SIG-M5 treated with dmso at 0.1 percent for 504 hours (cell line): ENCODE results near the gene CSAG2.
"Not testable (repeated sequence)": the region's sequence is repeated elsewhere in the genome, so short reads cannot be mapped to it uniquely, and the experiment has no call there.

Experiments
- DNase-seq: peaks from one replicate; lab custom pipeline; 2025; ENCODE audit not compliant: unreplicated experiment; lab: John Stamatoyannopoulos, UW

CSAG2 gene

GRCh38 chrX:152709173-152709572 is at the start of gene CSAG2:
TSS of gene CSAG2 (minus strand) at chrX:152709273. CDS start at chrX:152709112, 161 bp downstream.
- DNase-seq, result not testable (repeated sequence)

- DNase-seq, result not testable (repeated sequence)
Measured at GRCh38 chrX:152754871-152755270, 45.8 kb upstream of the CSAG2 start.

- DNase-seq, result not testable (repeated sequence)
Measured at GRCh38 chrX:152753686-152754650, 44.9 kb upstream of the CSAG2 start, which contains the start of gene MAGEA2. TSS of gene MAGEA2 (minus strand) at chrX:152753842. CDS start at chrX:152751363, 2,479 bp downstream.

GRCh38 chrX:152738560-152738959 is 29.5 kb upstream of the CSAG2 start:
- no peak for DNase-seq

DNA sequence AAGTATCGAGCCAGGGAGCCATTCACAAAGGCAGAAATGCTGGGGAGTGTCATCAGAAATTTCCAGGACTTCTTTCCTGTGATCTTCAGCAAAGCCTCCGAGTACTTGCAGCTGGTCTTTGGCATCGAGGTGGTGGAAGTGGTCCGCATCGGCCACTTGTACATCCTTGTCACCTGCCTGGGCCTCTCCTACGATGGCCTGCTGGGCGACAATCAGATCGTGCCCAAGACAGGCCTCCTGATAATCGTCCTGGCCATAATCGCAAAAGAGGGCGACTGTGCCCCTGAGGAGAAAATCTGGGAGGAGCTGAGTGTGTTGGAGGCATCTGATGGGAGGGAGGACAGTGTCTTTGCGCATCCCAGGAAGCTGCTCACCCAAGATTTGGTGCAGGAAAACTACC is 27.5 kb upstream of the CSAG2 start:
- DNase-seq, result not testable (repeated sequence)

DNA sequence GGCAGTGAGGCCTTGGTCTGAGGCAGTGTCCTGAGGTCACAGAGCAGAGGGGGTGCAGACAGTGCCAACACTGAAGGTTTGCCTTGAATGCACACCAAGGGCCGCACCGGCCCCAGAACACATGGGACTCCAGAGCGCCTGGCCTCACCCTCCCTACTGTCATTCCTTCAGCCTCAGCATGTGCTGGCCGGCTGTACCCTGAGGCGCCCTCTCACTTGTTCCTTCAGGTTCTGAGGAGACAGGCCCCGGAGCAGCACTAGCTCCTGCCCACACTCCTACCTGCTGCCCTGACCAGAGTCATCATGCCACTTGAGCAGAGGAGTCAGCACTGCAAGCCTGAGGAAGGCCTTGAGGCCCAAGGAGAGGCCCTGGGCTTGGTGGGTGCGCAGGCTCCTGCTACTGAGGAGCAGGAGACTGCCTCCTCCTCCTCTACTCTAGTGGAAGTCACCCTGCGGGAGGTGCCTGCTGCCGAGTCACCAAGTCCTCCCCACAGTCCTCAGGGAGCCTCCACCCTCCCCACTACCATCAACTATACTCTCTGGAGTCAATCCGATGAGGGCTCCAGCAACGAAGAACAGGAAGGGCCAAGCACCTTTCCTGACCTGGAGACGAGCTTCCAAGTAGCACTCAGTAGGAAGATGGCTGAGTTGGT is 26.9 kb upstream of the CSAG2 start:
- DNase-seq, result no peak

GRCh38 chrX:152735101-152735500 is 26.0 kb upstream of the CSAG2 start:
- no peak for DNase-seq

GRCh38 chrX:152734143-152734858 is 25.2 kb upstream of the CSAG2 start:
- not testable (repeated sequence) for DNase-seq

DNA sequence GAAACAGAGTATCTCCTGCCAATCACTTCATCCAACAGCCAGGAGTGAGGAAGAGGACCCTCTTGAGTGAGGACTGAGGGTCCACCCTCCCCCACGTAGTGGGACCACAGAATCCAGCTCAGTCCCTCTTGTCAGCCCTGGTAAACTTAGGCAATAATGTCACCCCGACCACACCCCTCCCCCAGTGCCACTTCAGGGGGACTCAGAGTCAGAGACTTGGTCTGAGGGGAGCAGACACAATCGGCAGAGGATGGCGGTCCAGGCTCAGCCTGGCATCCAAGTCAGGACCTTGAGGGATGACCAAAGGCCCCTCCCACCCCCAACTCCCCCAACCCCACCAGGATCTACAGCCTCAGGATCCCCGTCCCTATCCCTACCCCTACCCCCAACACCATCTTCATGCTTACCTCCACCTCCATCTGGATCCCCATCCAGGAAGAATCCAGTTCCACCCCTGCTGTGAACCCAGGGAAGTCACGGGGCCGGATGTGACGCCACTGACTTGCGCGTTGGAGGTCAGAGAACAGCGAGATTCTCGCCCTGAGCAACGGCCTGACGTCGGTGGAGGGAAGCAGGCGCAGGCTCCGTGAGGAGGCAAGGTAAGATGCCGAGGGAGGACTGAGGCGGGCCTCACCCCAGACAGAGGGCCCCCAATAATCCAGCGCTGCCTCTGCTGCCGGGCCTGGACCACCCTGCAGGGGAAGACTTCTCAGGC is 24.3 kb upstream of the CSAG2 start, which contains the start of the genes CSAG1 and MAGEA12:
TSS of gene CSAG1 (minus strand) at position 461 of the 715 bp plus-strand sequence. CDS start 1,261 bp downstream, outside the sequence.
TSS of gene MAGEA12 (plus strand) at position 497 of the 715 bp plus-strand sequence. CDS start 2,405 bp downstream, outside the sequence.
- DNase-seq, result no peak

- DNase-seq, result no peak
Measured at GRCh38 chrX:152725409-152725808, 16.3 kb upstream of the CSAG2 start.

DNA sequence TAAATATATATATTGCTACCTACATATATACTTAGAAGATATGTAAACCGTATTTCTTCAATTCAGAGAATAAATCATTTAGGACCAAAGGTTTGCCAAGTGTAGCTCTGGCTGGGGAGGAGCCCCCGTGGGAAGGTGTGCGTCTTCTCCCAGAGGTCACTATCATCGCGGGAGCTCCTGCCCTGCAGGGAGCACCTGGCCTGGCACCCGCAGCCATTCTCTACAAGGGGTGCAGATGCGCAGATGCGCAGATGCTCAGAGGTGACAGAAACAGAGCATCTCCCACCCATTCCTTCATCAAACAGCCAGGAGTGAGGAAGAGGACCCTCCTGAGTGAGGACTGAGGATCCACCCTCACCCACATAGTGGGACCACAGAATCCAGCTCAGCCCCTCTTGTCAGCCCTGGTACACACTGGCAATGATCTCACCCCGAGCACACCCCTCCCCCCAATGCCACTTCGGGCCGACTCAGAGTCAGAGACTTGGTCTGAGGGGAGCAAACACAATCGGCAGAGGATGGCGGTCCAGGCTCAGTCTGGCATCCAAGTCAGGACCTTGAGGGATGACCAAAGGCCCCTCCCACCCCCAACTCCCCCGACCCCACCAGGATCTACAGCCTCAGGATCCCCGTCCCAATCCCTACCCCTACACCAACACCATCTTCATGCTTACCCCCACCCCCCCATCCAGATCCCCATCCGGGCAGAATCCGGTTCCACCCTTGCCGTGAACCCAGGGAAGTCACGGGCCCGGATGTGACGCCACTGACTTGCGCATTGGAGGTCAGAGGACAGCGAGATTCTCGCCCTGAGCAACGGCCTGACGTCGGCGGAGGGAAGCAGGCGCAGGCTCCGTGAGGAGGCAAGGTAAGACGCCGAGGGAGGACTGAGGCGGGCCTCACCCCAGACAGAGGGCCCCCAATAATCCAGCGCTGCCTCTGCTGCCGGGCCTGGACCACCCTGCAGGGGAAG is 5.0 kb upstream of the CSAG2 start, which contains the start of gene MAGEA2B:
TSS of gene MAGEA2B (plus strand) at position 814 of the 973 bp plus-strand sequence. CDS start 2,479 bp downstream, outside the sequence.
- DNase-seq, result not testable (repeated sequence)

DNA sequence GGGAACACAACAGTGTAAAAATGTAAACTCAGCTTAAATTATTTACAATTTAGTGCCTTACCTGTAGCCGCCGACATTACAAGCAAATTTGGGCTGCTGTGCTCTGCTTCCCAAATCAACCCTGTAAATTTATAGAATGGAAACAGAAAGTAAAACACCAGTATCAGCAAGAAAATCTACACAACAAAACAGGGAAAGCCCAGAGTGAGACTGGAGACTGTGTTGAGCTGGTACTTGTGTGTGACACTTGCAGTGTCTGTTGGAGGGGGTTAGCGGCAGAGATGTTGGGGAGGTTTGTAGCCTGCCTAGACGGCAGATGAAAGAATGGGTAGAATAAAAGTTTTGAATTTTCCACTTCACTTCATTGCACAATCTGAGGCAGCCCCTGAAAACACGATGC is 4.1 kb upstream of the CSAG2 start:
- not testable (repeated sequence) for DNase-seq

DNA sequence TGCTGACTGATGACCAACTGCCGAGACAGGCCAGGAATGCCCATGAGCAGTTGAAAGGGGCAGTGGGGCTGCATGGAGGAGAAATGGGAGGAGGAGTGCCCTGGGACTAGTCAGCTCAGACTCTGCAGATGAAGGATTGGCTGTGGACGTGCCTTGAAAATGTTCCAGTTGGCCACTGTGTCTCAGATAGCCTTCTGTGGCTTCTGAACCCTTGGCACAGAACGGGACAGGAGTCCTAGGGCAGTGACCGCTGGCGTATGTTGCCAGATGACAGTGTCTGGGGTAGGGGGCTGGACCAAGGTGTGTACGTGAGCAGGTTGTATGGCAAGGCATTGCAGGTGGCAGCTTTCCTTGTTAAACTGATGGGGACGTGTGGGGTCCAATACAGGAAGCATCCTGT is 2.6 kb downstream of the CSAG2 start:
- DNase-seq, result not testable (repeated sequence)

DNA sequence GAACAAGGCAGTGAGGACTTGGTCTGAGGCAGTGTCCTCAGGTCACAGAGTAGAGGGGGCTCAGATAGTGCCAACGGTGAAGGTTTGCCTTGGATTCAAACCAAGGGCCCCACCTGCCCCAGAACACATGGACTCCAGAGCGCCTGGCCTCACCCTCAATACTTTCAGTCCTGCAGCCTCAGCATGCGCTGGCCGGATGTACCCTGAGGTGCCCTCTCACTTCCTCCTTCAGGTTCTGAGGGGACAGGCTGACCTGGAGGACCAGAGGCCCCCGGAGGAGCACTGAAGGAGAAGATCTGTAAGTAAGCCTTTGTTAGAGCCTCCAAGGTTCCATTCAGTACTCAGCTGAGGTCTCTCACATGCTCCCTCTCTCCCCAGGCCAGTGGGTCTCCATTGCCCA is 8.7 kb downstream of the CSAG2 start:
- not testable (repeated sequence) for DNase-seq

- DNase-seq, result not testable (repeated sequence)
Measured at GRCh38 chrX:152697952-152698931, 10.8 kb downstream of the CSAG2 start, which contains the start of gene MAGEA3. TSS of gene MAGEA3 (plus strand) at chrX:152698794. CDS start at chrX:152700833, 2,039 bp downstream.

DNA sequence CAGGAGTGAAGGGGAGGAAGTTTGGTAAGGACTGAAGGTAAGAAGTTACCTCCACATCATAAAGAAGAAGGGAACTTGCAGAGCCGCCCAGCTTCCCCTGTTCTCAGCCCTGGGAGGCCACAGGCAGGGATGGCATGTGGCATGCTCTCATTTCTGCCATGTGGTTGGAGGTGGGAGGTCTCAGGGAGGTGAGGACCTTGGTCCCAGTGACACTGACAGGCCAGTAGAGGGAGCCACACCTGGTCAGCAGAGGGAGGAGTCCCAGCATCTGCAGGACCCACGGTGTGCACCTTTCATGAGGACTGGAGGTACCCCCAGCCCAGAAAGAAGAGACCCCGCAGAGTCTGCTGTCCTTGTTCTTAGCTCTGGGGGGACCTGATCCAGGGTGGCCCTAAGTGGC is 28.1 kb downstream of the CSAG2 start:
- not testable (repeated sequence) for DNase-seq

DNA sequence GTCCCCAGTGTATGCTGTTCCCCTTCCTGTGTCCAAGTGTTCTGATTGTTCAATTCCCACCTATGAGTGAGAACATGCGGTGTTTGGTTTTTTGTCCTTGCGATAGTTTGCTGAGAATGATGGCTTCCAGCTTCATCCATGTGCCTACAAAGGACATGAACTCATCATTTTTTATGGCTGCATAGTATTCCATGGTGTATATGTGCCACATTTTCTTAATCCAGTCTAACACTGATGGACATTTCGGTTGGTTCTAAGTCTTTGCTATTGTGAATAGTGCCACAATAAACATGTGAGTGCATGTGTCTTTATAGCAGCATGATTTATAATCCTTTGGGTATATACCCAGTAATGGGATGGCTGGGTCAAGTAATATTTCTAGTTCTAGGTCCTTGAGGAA is 34.4 kb downstream of the CSAG2 start:
- not testable (repeated sequence) for DNase-seq

DNA sequence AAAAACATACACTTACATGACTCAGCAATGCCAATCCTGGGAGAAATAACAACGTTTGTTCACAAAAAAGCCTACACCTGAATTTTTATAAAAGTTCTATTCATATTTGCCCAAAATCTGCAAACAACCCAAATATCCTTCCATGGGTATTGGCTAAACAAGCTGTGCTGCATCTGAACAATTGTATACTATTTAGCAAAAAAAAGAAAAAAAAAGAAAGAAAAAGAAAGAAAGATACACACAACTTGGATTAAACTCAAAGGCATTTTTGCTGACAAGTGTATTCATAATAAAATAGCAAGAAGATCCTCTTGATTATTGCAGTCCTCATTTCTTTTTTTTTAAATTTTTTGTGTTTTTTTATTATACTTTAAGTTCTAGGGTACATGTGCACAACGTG is 34.9 kb downstream of the CSAG2 start:
- no peak for DNase-seq
